K562 (cell line): ENCODE data around the gene RBM34. TPM values are rescaled to one million over a fixed set of nuclear protein-coding genes. Genes with fewer than 3 reads are reported as not detected.

ENCODE experiments used
- ARID2 ChIP-seq: fragments of 450-650 bp; IDR thresholded peaks from 2 replicates; pipeline ENCODE4 v1.6.1; 2017; ENCODE audit warnings: antibody characterized with exemption, mild to moderate bottlenecking
- ELF1 ChIP-seq: fragments of 200-800 bp; sonication (Bioruptor generic); IDR thresholded peaks from 2 replicates; pipeline ENCODE4 v1.6.1; 2016; ENCODE audit warnings: missing genetic modification characterization, missing compliant biosample characterization
- FOXJ3 ChIP-seq: sonication (generic); formaldehyde crosslinking; IDR thresholded peaks from 2 replicates; pipeline ENCODE4 v1.4.0; 2020; ENCODE audit warnings: mild to moderate bottlenecking, missing genetic modification reagents
- FUS ChIP-seq: fragments of 200-400 bp; formaldehyde crosslinking; optimal IDR thresholded peaks from 2 replicates; pipeline ENCODE3; 2017; ENCODE audit warnings: low read depth, low read length
- GTF2A2 ChIP-seq: IDR thresholded peaks from 2 replicates; pipeline ENCODE4 v1.6.1; 2016; ENCODE audit warnings: mild to moderate bottlenecking, missing genetic modification characterization, missing compliant biosample characterization
- HLTF ChIP-seq: fragments of 450-650 bp; IDR thresholded peaks from 2 replicates; pipeline ENCODE4 v1.6.1; 2016
- HNRNPUL1 ChIP-seq: fragments of 200-400 bp; formaldehyde crosslinking; IDR thresholded peaks from 2 replicates; pipeline ENCODE4 v1.6.1; 2017; ENCODE audit warnings: low read length
- KDM4B ChIP-seq, 2 experiments: fragments of 450-650 bp in 1 of 2; sonication (generic) in 1 of 2; IDR thresholded peaks; 2 replicates each; pipeline ENCODE4 v1.6.1; 2016 to 2017; ENCODE audit warnings: borderline replicate concordance in 2 of 2, antibody characterized with exemption in 1 of 2, low read depth in 1 of 2, mild to moderate bottlenecking in 1 of 2
- KLF1 ChIP-seq: fragments of 450-650 bp; IDR thresholded peaks from 2 replicates; pipeline ENCODE4 v1.6.1; 2016; ENCODE audit warnings: missing genetic modification characterization, missing compliant biosample characterization
- LARP7 ChIP-seq: fragments of 450-650 bp; IDR thresholded peaks from 2 replicates; pipeline ENCODE4 v1.6.1; 2016
- MXI1 ChIP-seq: IDR thresholded peaks from 2 replicates; pipeline ENCODE4 v1.6.1; 2011; ENCODE audit warnings: low read depth, mild to moderate bottlenecking, improper control_type of control experiment, low read length
- NFIC ChIP-seq: fragments of 450-650 bp; IDR thresholded peaks from 2 replicates; pipeline ENCODE4 v1.6.1; 2017; ENCODE audit warnings: mild to moderate bottlenecking, inconsistent platforms
- NRF1 ChIP-seq, 2 experiments: fragments of 450-650 bp; IDR thresholded peaks in 1 of 2; conservative IDR thresholded peaks in 1 of 2; 2 replicates each; pipeline ENCODE4 v1.6.1; 2014; ENCODE audit warnings: mild to moderate bottlenecking in 2 of 2
- PPARD ChIP-seq: fragments of 250-450 bp; sonication (Bioruptor Pico); IDR thresholded peaks from 2 replicates; pipeline ENCODE4 v1.8.0; 2022; ENCODE audit warnings: inconsistent platforms, mild to moderate bottlenecking, moderate library complexity
- SMARCA5 ChIP-seq: fragments of 450-650 bp; IDR thresholded peaks from 2 replicates; pipeline ENCODE4 v1.6.1; 2016
- TAF7 ChIP-seq: fragments of 450-650 bp; IDR thresholded peaks from 2 replicates; pipeline ENCODE4 v1.6.1; 2016; ENCODE audit warnings: missing genetic modification characterization, missing compliant biosample characterization
- TCF7L2 ChIP-seq: fragments of 150-350 bp; IDR thresholded peaks from 2 replicates; pipeline ENCODE4 v1.6.1; 2016; ENCODE audit warnings: low read depth, mild to moderate bottlenecking, low read length, moderate library complexity
- ZNF12 ChIP-seq: sonication (generic); formaldehyde crosslinking; IDR thresholded peaks from 2 replicates; pipeline ENCODE4 v1.4.0; 2020; ENCODE audit warnings: mild to moderate bottlenecking, missing genetic modification reagents
- ZNF133 ChIP-seq: fragments of 250-450 bp; sonication (Bioruptor Pico); IDR thresholded peaks from 2 replicates; pipeline ENCODE4 v1.4.0; 2020; ENCODE audit warnings: mild to moderate bottlenecking
- ZNF134 ChIP-seq: fragments of 250-450 bp; sonication (Bioruptor Pico); conservative IDR thresholded peaks from 2 replicates; pipeline ENCODE4 v1.4.0; 2020
- ZNF146 ChIP-seq: IDR thresholded peaks from one replicate; pipeline ENCODE4 v1.6.1; 2018; ENCODE audit warnings: missing compliant biosample characterization; ENCODE audit not compliant: unreplicated experiment
- ZNF408 ChIP-seq: fragments of 250-450 bp; sonication (Bioruptor Pico); IDR thresholded peaks from 2 replicates; pipeline ENCODE4 v1.4.0; 2020; ENCODE audit warnings: low read depth, mild to moderate bottlenecking, moderate library complexity
- ZNF431 ChIP-seq: sonication (generic); formaldehyde crosslinking; IDR thresholded peaks from 2 replicates; pipeline ENCODE4 v1.8.0; 2022; ENCODE audit warnings: mild to moderate bottlenecking, missing genetic modification reagents
- ZNF778 ChIP-seq: fragments of 450-650 bp; formaldehyde crosslinking; IDR thresholded peaks from 2 replicates; pipeline ENCODE4 v1.4.0; 2020; ENCODE audit warnings: mild to moderate bottlenecking, moderate library complexity
- polyA plus RNA-seq, 8 experiments: library from polyadenylated mRNA; depleted of rRNA in 4 of 8; stranded (reverse) in 5 of 8; unstranded in 3 of 8; fragments of >200 nt; fragmentation: Nextera tagmentation in 2 of 8; fragmentation: Illumina TruSeq in 1 of 8; extraction: Ambion mirVana in 2 of 8; extraction: Trizol in 1 of 8; gene quantifications; 2 replicates each; pipeline versions ENCODE4 v1.2.1 to v1.2.3, GENCODE V29; 2011 to 2014; ENCODE audit warnings: inconsistent platforms in 1 of 8, missing spikeins in 1 of 8
- total RNA-seq, 7 experiments: library from RNA; depleted of rRNA in 6 of 7; stranded (reverse); fragments of >200 nt in 6 of 7; fragmentation: Illumina TruSeq in 2 of 7; extraction: Trizol in 2 of 7; gene quantifications; 2 replicates each; pipeline versions ENCODE4 v1.2.1 to v1.2.3, GENCODE V29; 2011 to 2021; ENCODE audit warnings: low replicate concordance in 1 of 7
- TF ChIP-seq, protein P1 (sequence below): sonication (generic); IDR thresholded peaks from 2 replicates; pipeline ENCODE4 v1.6.1; 2016
- TF ChIP-seq, protein P2 (sequence below): IDR thresholded peaks from 2 replicates; pipeline ENCODE4 v1.6.1; 2014; ENCODE audit warnings: antibody characterized with exemption
- TF ChIP-seq, protein P3 (sequence below): fragments of 450-650 bp; IDR thresholded peaks from 2 replicates; pipeline ENCODE4 v1.6.1; 2016; ENCODE audit warnings: missing biosample characterization, missing genetic modification characterization
- TF ChIP-seq, protein P4 (sequence below): sonication (generic); formaldehyde crosslinking; IDR thresholded peaks from 2 replicates; pipeline ENCODE4 v1.8.1; 2023; ENCODE audit warnings: mild to moderate bottlenecking, missing genetic modification reagents

Gene RBM34
- total and polyA plus RNA-seq, 9 of the 15 experiments (the other 6 are each of a cell fraction or from before 2014, with no cell fraction given): 64.0 to 178 (median 124) TPM

DNA sequence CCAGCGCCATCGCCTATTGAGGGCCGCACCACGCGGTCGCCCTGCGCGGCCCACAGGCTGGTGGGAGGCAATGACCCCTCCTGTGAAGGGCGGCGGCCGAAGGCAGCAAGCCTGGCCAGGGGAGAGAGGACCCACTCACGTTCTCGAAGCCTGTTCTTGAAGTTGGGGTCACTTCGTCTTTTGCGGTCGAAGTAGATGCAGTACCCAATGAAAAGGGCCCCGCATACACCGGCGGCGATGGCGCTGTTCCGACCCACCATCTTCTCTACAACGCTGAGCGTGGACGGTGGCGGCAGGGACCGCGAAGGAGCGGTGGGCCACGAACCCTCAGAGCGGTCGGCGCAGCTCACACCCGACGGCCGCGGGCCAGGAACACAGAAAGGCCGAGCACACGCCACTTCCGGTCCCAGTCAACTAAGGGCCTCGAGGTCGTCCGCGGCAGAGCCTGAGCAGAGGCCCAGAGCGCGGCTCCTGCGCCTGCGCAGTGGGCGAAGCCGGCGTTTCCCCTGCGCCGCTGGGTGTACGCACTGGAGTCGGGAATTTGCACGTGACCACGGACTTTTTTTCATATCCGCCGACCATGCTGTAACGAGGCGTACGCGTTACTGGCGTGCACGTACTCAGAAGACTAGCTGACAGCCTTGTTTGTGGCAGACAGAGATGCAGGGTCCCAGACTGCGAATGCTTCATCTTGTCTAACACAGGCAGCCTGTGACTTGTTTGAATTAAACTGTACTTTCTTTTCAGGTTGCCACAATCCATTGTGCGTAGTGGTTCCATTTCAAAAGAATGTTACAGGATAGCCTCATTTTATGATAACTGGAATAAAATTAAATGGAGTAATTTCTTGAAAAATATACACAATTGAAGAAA is 32.4 kb downstream of the RBM34 start, which contains the start of gene TOMM20 (continued):
- no peak for TF ChIP-seq FUS
- TF ChIP-seq ZNF431: peak; percentile 80; the same call in 1 of the 2 replicates
- peak; percentile 81 for TF ChIP-seq TAF7 (tag)
- no peak for TF ChIP-seq HNRNPUL1
- TF ChIP-seq ZNF146: peak; percentile 21
- peak; percentile 93 for TF ChIP-seq ELF1 (tag)
- TF ChIP-seq GTF2A2: 0 out of 2 replicates have a peak, but pooled peaks have one; percentile 44
- TF ChIP-seq NFIC: peak; percentile 77
- peak; percentile 94 for TF ChIP-seq KLF1 (tag)
- TF ChIP-seq, protein P1, sequence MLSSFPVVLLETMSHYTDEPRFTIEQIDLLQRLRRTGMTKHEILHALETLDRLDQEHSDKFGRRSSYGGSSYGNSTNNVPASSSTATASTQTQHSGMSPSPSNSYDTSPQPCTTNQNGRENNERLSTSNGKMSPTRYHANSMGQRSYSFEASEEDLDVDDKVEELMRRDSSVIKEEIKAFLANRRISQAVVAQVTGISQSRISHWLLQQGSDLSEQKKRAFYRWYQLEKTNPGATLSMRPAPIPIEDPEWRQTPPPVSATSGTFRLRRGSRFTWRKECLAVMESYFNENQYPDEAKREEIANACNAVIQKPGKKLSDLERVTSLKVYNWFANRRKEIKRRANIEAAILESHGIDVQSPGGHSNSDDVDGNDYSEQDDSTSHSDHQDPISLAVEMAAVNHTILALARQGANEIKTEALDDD: no peak
- no peak for TF ChIP-seq TCF7L2
- TF ChIP-seq ZNF12: peak; percentile 88
- TF ChIP-seq MXI1: peak; percentile 81
- TF ChIP-seq ZNF778 (CRISPR knock-in tag): no peak
- TF ChIP-seq ARID2: no peak; the same call in 1 of the 2 replicates
- peak in 1 of 2 experiments; percentile 71; a peak in 1 of 4 replicates for TF ChIP-seq KDM4B (IDR thresholded peaks at IDR 0.05; ENCODE audit: borderline replicate concordance in 2 of 2, low read depth in 1 of 2)
- TF ChIP-seq HLTF: no peak
- TF ChIP-seq, protein P2, sequence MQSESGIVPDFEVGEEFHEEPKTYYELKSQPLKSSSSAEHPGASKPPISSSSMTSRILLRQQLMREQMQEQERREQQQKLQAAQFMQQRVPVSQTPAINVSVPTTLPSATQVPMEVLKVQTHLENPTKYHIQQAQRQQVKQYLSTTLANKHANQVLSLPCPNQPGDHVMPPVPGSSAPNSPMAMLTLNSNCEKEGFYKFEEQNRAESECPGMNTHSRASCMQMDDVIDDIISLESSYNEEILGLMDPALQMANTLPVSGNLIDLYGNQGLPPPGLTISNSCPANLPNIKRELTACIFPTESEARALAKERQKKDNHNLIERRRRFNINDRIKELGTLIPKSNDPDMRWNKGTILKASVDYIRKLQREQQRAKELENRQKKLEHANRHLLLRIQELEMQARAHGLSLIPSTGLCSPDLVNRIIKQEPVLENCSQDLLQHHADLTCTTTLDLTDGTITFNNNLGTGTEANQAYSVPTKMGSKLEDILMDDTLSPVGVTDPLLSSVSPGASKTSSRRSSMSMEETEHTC: peak; percentile 96
- TF ChIP-seq ZNF133 (CRISPR knock-in tag): no peak
- TF ChIP-seq NRF1 (conservative IDR thresholded peaks at IDR 0.05 in 1 of 2, IDR thresholded peaks at IDR 0.05 in 1 of 2): peak; percentile 100
- no peak for TF ChIP-seq SMARCA5
- TF ChIP-seq, protein P3, sequence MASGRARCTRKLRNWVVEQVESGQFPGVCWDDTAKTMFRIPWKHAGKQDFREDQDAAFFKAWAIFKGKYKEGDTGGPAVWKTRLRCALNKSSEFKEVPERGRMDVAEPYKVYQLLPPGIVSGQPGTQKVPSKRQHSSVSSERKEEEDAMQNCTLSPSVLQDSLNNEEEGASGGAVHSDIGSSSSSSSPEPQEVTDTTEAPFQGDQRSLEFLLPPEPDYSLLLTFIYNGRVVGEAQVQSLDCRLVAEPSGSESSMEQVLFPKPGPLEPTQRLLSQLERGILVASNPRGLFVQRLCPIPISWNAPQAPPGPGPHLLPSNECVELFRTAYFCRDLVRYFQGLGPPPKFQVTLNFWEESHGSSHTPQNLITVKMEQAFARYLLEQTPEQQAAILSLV (tag): peak; percentile 6; the same call in 1 of the 2 replicates
- no peak for TF ChIP-seq ZNF408
- peak; percentile 91 for TF ChIP-seq ZNF134
- TF ChIP-seq FOXJ3: no peak
- TF ChIP-seq, protein P4, sequence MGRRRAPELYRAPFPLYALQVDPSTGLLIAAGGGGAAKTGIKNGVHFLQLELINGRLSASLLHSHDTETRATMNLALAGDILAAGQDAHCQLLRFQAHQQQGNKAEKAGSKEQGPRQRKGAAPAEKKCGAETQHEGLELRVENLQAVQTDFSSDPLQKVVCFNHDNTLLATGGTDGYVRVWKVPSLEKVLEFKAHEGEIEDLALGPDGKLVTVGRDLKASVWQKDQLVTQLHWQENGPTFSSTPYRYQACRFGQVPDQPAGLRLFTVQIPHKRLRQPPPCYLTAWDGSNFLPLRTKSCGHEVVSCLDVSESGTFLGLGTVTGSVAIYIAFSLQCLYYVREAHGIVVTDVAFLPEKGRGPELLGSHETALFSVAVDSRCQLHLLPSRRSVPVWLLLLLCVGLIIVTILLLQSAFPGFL (CRISPR knock-in tag): no peak
- TF ChIP-seq PPARD (CRISPR knock-in tag): no peak
- TF ChIP-seq LARP7: no peak
